ENCODE results near the gene KANK2.
A peak's percentile ranks its signal among the peaks of the same experiment; 100 is the strongest.

KANK2 gene

DNA sequence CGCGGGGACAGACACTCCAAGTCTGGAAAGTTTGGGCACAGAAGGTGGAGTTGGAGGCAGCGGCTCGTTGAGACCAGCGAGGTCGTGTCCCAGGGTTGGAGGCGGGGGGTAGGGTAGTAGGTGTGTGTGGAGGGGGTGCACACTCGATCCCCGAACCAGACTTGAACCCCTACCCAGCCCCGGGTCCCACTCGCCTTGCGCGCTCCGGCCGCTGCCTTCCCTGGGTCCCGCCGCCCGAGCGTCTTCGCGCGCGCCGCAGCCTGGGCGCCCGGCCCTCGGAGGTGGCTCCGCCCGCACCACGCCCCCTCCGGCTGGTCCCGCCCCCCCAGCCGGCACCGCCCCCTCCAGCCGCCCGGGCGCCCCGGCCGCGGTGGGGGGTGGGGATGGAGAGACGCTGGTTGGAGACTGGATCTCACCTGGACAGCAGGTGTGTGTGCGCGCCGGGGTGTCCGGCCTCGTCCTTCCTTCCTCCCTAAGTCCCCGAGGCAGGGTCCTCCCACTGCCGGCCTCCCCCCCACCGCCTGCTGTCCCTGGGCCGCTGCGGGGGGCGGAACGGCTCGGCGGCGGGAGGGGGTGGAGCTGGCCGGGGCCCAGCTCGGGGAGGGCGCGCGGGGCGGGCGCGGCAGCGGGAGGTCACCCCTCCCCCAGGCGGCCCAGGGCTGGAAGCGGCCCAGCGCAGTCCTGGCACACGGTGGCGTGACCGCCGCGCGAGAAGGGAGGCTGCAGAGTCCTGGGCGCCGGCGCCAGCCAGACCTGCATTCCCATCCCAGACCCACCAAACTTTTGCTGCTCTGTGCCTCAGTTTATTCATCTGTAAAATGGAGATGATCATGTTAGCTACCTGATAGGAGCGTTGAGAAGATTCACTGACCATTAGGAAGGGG lies at the start of gene KANK2:
TSS of gene KANK2 (minus strand) at position 255 of the 884 bp plus-strand sequence. CDS start 3,034 bp downstream, outside the sequence.
- DNase-seq, result peak; percentile 64 to 96 (median 74)
- intact Hi-C loops (cut with DNase I), result no loop called here

DNA sequence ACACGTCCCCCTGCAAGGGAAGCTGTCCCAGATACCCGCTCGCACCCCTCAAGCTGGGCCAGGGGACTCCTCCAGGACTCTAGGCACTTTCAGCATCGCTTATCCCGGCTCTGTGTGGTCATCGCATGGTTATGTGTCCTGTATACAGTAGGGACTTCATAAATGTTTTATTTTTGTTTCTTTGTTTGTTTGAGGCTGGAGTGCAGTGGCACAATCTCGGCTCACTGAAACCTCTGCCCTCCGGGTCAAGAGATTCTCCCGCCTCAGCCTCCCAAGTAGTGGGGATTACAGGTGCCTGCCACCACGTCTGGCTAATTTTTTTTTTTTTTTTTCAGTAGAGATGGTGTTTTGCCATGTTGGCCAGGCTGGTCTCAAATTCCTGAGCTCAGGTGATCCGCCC lies 49.6 kb upstream of the KANK2 start:
- intact Hi-C loops (cut with DNase I), result no loop called here
- DNase-seq, result no peak

DNA sequence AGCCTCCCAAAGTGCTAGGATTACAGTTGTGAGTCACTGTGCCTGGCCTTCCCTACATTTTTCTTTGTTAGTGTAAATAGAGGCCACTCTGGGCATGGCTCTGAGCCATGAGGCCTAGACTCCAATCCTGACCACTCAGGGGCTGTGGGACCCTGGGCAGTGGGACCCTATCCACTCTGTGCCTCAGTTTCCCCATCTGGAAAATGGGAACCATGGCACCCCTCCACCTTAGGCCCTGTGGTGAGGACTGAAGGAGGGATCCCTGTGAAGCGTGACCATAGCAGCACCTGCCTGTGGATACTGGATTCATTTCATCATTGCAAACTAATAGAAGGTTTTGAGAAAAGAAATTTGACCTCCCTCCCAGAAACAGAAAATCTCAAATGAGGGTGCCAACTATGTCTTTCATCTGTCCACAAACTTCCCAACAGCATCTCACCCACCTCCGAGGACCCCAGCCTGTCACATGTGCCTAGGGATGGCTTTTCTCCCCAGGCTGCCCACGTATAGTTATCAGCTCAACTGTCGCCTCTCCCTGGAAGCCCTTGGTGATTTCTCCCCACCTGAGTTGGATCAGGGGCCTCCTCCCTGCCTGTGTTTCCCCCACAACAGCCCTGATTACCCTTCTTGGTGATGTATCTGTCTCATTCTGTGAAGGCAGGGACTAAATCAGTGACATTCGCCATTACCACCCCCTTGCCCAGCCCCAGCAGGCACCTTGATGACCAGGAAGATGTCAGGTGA lies 47.7 kb upstream of the KANK2 start:
- intact Hi-C loops (cut with DNase I), result no loop called here
- no peak for DNase-seq

DNA sequence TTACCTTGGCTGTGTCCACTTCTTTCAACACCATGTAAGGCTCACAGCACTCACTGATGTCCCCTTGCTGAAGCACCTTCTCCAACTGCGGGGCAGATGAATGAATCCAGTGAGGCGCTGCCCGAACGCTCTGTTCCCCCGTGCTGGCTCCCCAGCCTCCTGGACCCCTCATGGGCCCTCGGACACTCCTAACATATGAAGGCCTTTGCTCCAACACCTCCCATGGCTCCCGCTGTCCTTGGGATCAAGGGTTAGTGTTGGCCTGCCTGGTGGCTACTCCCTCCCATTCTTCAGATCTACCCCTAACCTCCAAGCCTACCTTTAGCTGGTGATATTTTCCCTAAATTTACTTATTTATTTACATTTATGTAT lies 46.4 kb upstream of the KANK2 start:
- DNase-seq, result no peak
- intact Hi-C loops (cut with DNase I), result no loop called here

DNA sequence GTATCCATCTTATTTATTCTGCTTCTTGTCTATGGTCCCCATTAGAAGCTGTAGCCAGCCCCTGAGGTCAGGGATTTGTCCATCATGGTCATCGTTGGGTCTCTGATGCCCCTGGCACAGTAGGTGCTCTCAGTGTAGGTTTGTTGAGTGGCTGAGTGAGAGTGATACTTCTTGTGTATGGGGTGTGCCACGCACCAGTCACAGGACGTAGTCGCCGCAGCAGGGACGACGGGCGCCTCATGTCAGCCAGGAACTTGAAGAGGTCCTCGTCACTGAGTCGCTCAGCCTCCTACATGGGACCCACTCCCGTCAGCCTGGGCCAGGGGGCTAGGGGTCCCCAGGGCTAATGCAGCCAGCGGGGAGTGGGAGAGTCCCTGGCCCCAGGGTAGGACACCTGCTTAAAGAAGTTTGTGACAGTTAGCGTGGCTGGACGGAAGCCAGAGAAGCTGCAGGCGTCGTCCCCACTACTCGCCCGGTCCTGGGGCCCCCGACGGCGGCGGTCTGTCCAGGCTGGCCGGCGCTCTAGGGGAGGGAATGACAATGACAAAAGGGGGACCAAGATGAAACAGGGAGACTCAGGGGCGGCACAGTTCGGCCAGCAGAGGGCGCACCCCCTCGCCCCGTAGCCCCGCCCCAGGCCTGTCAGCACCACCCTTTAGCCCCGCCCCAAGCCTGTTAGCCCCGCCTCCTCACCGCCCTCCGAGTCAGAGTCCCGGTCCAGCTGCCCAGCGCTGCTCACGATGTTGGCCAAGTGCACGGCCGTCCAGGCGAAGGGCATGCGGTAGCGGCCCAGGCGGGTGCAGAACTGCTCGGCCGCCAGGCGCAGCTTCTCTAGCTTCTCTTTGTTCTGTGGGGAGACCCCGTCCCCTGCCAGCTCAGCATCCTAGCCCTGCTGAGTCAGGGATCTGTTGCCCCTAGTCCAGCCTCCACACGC lies 45.8 kb upstream of the KANK2 start:
- DNase-seq, result peak; percentile 77 to 98 (median 92)
- intact Hi-C loops (cut with DNase I), result no loop called here

DNA sequence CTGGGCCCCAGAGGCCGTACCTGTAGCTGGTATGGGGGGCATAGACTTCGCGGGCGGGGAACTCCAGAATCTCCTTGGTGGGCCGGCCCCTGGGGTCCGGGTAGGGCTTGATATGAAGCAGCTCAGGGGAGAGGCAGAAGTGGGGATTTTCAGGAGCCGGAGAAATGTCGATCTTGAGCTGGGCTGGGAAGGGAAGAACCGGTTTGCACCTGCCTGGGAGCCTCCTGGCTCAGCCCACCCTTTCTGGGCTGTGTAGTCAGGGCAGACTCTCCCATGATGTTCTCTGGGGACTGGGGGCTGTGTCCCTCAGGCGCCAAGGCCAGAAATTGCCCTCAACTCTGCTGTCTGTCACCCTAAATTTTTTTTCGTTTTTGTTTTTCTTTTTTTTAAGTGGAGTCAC lies 44.7 kb upstream of the KANK2 start:
- intact Hi-C loops (cut with DNase I), result no loop called here
- DNase-seq, result no peak

DNA sequence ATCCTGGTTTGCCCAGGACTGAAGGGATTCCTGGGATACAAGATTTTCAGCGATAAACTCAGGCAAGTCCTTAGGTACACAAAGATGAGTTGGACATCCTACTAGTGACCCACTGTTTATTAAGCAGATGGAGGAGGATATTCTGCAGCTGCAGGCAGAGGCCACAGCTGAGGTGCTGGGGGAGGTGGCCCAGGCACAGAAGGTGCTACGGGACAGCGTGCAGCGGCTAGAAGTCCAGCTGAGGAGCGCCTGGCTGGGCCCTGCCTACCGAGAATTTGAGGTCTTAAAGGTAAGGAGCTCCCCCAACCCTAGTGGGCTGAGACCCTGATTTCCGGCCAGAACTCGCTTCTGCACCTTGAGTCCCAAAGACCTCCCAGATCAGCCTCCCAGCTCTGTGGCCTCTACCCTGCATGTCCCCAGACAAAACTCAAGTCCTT lies 42.7 kb upstream of the KANK2 start:
- intact Hi-C loops (cut with DNase I), result no loop called here

DNA sequence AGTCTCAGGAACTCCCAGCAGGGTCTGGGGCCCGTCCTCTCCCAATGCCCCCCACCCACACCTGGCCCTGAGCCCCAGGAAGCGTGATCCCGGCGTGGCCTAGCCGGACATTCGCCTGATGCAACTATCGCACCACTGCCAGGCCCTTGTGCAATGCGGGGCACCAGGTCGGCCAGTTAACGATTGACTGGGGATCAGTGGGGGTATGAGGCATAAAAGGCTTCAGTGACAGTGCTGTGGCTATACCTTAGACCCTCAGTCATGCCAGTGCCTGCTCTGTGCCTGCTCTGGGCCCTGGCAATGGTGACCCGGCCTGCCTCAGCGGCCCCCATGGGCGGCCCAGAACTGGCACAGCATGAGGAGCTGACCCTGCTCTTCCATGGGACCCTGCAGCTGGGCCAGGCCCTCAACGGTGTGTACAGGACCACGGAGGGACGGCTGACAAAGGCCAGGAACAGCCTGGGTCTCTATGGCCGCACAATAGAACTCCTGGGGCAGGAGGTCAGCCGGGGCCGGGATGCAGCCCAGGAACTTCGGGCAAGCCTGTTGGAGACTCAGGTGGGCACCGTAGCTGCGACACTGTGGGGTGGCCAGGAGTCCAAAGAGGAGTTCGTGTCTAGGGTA lies 42.1 kb upstream of the KANK2 start, which contains the start of gene ANGPTL8:
TSS of gene ANGPTL8 (plus strand) at position 243 of the 624 bp plus-strand sequence. CDS start at position 262, 19 bp downstream.
- intact Hi-C loops (cut with DNase I), result no loop called here

More for the DNA sequence above, 42.7 kb upstream of the KANK2 start:
- no peak for DNase-seq

DNA sequence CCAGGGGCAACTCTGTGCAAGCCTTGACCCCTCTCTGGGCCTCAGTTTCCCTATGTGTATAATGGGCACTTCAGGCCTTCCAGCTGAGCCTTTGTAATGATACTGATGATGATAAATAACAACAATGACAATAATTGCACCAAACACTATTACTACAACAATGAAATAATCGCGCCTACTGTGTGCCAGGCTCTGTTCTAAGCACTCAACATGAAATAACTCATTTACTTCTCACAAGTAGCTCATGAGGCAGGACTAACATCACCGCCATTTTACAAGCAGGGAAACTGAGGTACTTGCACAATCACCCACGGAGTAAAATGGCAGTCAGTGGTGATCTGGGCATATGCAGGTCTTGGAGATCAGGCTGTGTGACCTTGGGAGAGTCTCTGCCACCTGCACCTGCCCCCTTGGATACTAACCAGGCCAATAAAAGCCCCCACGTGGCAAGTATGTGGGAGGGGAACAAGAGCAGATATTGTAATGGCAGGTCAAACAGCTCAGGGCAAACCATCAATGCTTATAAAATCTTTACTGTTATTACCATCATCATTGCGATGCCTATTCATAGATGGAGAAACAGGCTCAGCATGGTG lies 41.5 kb upstream of the KANK2 start:
- intact Hi-C loops (cut with DNase I), result no loop called here

More for the DNA sequence above, 42.1 kb upstream of the KANK2 start, which contains the start of gene ANGPTL8:
- DNase-seq, result no peak

DNA sequence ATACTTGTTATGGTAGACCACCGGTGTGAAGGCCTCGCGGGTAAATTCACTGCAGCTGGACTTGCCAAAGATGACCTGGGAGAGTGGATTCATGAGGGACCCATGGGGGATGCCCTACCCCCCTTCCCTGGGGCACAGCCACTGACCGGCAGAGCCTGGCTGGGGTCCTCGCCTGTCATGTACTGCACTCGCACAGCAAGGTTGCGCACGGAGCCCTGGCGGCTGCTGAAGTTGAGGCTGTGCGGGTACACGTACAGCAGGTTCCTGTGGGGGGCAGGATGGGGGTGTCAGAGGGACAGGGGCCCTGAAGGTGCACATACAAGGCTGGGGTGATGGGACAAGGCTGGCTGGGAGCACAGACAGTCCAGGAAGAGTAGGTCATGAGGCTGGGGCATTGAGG lies 40.7 kb upstream of the KANK2 start:
- intact Hi-C loops (cut with DNase I), result no loop called here
- DNase-seq, result no peak

More for the DNA sequence above, 41.5 kb upstream of the KANK2 start:
- DNase-seq, result no peak

DNA sequence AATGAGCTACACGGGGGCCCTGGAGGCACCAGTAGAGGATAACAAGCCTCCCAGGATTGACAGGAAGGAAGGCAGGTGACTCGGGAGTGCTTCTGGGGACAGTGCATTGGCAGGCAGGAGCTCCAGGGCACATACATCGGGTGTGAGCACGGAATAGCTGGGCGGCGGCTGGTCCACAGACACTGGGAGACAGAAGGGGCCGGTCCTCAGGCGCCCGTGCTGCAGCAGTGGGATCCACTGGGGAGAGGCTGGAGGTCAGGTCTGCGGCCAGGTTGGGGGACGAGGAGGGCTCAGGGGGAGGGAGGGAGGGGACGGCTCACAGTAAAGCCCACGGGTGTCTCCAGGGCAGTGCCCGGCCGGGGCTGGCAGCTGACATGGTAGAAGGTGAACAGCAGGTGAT lies 40.0 kb upstream of the KANK2 start:
- DNase-seq, result no peak

DNA sequence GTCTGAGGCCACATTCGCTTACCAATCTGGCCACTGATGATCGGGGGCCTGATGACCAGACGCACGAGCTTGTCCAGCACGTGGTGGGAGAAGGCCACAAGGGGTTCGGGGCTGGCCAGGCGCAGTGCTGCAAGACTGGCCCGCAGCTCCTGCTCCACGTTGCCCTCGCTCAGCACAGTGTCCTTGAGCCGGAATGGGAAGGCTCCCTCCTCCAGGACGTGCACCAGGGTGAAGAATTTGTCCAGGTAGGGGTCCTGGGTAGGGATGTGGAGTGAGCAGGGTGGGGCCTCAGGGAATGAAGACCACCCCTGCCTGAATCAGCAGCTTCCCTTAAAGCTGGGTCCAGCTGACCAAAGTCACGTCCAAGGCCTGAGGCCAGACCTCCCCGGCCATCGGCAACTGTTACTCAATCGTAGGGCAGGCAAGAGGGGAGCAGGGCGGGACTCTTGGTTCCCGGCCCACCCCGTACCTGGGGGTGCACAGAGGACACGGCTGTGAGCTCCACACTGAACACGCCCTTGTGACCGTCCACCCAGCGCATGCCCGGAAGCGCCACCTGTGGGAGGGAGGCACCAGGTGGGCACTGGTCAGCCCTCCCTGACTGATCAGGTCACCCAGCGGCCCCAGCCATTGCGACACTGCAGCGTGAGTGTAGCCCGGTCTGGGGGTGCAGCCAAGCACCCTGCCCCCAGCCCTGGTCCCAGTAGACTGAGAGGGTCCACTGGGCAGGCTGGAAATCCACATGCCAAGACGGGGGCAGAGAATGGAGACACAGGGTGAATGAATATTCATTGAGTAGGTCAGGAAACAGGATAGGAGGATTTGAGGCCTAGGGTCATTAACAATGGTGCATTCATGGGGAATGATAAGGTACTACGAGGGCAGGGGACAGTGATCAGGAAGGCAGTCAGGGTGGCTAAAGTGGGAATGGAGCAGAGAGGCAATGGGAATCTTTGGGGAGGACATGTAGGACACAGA lies 39.3 kb upstream of the KANK2 start:
- intact Hi-C loops (cut with DNase I), result no loop called here

More for the DNA sequence above, 40.0 kb upstream of the KANK2 start:
- intact Hi-C loops (cut with DNase I), result no loop called here

DNA sequence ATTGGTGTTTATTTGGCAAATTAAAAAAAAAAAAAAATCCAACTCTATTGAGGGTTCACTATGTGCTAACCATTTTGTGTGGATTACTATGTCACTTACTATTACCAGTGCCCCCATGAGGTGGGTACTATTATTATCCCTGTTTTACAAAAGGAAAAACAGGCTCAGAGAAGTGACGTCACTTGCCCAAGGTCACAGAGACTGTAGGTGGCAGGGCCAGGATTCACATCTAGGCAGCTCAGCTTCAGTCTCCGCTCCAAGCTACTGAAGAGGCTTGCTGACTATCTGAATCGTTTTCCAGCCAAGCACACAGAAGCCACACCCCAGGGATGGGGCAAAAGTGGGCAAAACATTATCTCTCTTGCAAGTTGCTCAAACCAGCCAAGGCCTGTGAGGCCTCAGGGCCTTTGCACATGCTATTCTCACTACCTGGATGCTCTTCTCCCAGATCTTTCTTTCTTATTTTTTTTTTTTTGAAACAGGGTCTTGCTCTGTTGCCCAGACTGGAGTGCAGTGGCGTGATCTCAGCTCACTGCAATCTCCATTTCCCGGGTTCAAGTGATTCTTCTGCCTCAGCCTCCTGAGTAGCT lies 37.2 kb upstream of the KANK2 start:
- intact Hi-C loops (cut with DNase I), result no loop called here
- DNase-seq, result no peak

More for the DNA sequence above, 39.3 kb upstream of the KANK2 start:
- no peak for DNase-seq

DNA sequence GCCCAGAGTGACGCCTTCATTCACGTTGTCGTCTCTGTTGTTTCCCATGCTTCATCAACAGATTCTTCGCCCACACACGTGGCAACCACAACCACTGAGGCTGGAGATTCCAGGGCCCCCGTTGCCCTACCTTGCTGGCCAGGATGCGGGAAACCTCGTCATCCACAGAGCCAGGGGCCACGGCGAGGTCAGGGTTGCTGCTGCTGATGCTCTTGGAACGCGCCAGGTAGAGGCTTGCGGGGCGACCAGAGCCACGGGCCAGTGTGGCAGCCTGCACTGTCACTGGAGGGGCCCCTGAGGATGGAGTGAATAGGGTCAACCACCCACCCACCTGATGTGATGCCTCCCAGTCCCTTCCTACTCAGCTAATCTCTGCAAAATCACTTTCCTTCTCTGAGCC lies 35.7 kb upstream of the KANK2 start:
- intact Hi-C loops (cut with DNase I), result no loop called here
- DNase-seq, result no peak

DNA sequence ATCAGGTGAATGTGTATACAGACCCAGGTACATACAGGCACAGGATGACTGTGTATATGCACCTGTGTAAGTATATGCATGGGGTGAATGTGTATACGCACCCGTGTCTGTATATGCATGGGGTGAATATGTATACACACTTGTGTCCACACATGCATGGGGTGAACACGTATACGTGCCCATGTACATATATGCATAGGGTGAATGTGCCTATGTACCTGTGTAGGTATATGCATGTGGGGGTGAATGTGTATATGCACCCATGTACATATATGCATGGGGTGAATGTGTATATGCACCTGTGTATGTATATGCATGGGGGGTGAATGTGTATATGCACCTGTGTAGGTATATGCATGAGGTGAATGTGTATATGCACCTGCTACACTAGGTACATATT lies 35.2 kb upstream of the KANK2 start:
- no peak for DNase-seq
- intact Hi-C loops (cut with DNase I), result no loop called here

DNA sequence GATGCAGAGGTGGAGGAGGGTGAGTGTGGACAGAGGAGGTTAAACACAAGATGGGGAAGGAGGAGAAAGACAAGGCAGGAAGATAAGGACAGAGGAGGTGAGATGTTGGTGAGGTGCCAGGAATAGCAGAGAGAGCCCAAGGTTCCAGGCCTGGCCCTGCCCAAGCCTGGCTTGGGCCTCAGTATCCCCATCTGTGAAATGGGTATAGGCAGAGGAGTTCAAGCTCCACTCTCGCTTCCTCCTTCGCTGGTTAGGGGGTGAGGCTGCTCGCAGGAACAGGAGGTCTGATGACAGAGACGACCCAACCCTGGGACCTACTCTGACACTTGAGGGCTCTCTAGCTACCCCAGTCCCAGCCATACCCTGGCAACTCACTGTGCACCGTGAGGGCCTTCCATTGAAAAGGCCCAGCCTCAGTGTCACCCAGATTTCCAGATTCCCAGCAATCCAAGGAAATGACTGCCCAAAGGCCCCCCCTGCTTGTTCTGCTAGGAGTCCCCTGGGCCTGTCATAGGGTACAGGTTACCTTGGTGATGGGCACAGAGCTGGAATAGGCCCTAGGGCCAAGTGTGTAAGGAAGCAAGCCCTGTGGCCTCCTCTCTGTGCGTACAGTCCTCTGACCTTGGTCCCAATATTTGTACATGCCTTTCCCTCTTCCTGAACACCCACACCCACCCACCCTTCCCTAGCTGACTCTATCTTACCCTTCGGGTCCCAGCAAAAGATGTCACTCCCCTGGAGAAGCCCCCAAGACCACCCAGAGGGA lies 33.5 kb upstream of the KANK2 start:
- intact Hi-C loops (cut with DNase I), result no loop called here
- DNase-seq, result no peak

DNA sequence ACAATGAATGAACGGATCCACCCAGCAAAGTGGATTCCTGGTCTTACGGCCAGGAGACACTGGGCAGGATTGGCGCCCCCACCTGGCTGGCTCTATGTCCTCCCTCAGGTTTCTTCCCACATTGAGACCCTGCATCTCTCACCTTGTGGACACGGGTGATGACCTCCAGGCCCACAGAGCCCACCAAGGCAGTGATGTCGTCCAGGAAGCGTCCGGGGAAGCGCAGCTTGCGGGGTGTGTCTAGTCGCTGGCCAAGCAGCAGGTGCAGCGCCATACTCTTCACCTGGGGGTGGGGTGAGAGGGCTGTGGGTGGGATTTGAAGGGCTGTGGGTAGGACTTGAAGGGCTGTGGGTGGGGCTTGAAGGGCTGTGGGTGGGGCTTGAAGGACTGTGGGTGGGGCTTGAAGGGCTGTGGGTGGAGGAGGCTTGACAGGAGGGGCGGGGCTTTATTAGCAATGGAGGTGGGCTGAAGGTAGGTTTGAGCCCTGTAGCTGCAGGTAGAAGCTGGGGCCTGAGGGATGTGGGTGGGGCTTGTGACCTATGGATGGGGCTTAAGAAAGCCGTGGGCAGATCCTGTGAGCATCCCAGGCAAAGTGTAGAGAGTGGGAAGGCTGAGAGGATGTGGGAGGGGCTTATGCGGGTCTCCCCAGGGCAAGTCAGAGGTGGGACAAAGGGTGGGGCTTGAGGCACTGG lies 30.0 kb upstream of the KANK2 start:
- DNase-seq, result no peak

More for the DNA sequence above, 30.0 kb upstream of the KANK2 start:
- intact Hi-C loops (cut with DNase I), result no loop called here

Measured in posterior cingulate gyrus (tissue), 11 donors.